H1 (cell line): ENCODE data around the gene LIG1. TPM values are rescaled to one million over a fixed set of nuclear protein-coding genes. Genes with fewer than 3 reads are reported as not detected.

Experiments
- CTCF ChIA-PET: fragments of 300-600 bp; sonication (Branson Sonifier 250); formaldehyde crosslinking; loops from one replicate; lab custom pipeline; 2021; ENCODE audit not compliant: partially characterized antibody; lab: Charles Lee
- POLR2A ChIA-PET: fragments of 300-600 bp; sonication (Branson Sonifier 250); formaldehyde crosslinking; loops from one replicate; lab custom pipeline; 2021; ENCODE audit warnings: inconsistent platforms; ENCODE audit not compliant: partially characterized antibody; lab: Charles Lee
- DNase-seq, 2 experiments: peaks; one replicate each; pipeline versions ENCODE4 v3.0.0 to v3.0.0-alpha.2; 2010 to 2022; ENCODE audit warnings: low spot score in 2 of 2, low read depth in 1 of 2, mixed read lengths in 1 of 2
- FAIRE-seq: peaks from 2 replicates; lab custom pipeline; 2011; peaks lifted over from hg19 to GRCh38; lab: Jason Lieb, UNC
- H2AFZ ChIP-seq: 2 replicates; pipeline ENCODE4 v1.8.1; 2012; ENCODE audit warnings: low read length, inconsistent platforms
- H2AK5ac ChIP-seq: 2 replicates; pipeline ENCODE4 v1.6.1; 2013; ENCODE audit warnings: low read depth, low read length
- H2BK120ac ChIP-seq: replicated peaks from 2 replicates; pipeline ENCODE3; 2013; ENCODE audit warnings: low read depth, low read length, inconsistent platforms
- H2BK12ac ChIP-seq: 2 replicates; pipeline ENCODE4 v1.6.1; 2013; ENCODE audit warnings: low read depth, low read length
- H2BK15ac ChIP-seq: 2 replicates; pipeline ENCODE4 v1.6.1; 2013; ENCODE audit warnings: low read length
- H2BK20ac ChIP-seq: 2 replicates; pipeline ENCODE4 v1.6.1; 2013; ENCODE audit warnings: low read length
- H2BK5ac ChIP-seq: 2 replicates; pipeline ENCODE4 v1.6.1; 2013; ENCODE audit warnings: low read depth, low read length
- H3K14ac ChIP-seq: 2 replicates; pipeline ENCODE4 v1.6.1; 2013; ENCODE audit warnings: inconsistent platforms; ENCODE audit not compliant: insufficient read length
- H3K18ac ChIP-seq: 2 replicates; pipeline ENCODE4 v1.6.1; 2013; ENCODE audit warnings: low read length; ENCODE audit errors: extremely low read depth
- H3K23ac ChIP-seq: 2 replicates; pipeline ENCODE4 v1.6.1; 2013; ENCODE audit warnings: inconsistent platforms; ENCODE audit not compliant: insufficient read length
- H3K23me2 ChIP-seq: 2 replicates; pipeline ENCODE4 v1.6.1; 2013; ENCODE audit warnings: low read depth, low read length
- H3K27ac ChIP-seq: 2 replicates; pipeline ENCODE4 v1.6.1; 2011; ENCODE audit warnings: low read depth, low read length, inconsistent platforms
- H3K27me3 ChIP-seq, 4 experiments: replicated peaks in 1 of 4; 1 replicate in 1 of 4; 2 replicates in 3 of 4; pipeline versions ENCODE4 v1.6.1 to v1.8.1; 2011 to 2013; ENCODE audit warnings: low read length in 3 of 4, mild to moderate bottlenecking in 3 of 4, inconsistent platforms in 2 of 4, mixed read lengths in 2 of 4, moderate library complexity in 1 of 4; ENCODE audit not compliant: control insufficient read depth in 3 of 4, insufficient read depth in 3 of 4; ENCODE audit errors: extremely low read depth in 1 of 4
- H3K36me3 ChIP-seq, 4 experiments: 2 replicates each; pipeline versions ENCODE4 v1.6.1 to v1.8.1; 2011 to 2013; ENCODE audit warnings: mild to moderate bottlenecking in 4 of 4, low read length in 3 of 4, moderate library complexity in 2 of 4, control low read depth in 1 of 4, inconsistent platforms in 1 of 4; ENCODE audit not compliant: insufficient read depth in 4 of 4, control insufficient read depth in 2 of 4
- H3K4ac ChIP-seq: replicated peaks from 2 replicates; pipeline ENCODE3; 2013; ENCODE audit warnings: low read length, low read depth, mixed read lengths, inconsistent platforms; ENCODE audit not compliant: insufficient read length
- H3K4me1 ChIP-seq, 4 experiments: replicated peaks in 1 of 4; 1 replicate in 1 of 4; 2 replicates in 3 of 4; pipeline versions ENCODE4 v1.6.1 to v1.8.1; 2011 to 2013; ENCODE audit warnings: low read length in 3 of 4, inconsistent platforms in 2 of 4, mixed read lengths in 1 of 4; ENCODE audit not compliant: insufficient read depth in 4 of 4, control insufficient read depth in 3 of 4
- H3K4me2 ChIP-seq, 2 experiments: 2 replicates each; pipeline versions ENCODE4 v1.6.1 to v1.8.1; 2011 to 2013; ENCODE audit warnings: low read depth in 2 of 2, low read length in 2 of 2, control low read depth in 1 of 2, inconsistent platforms in 1 of 2, mild to moderate bottlenecking in 1 of 2; ENCODE audit not compliant: insufficient read depth in 1 of 2
- H3K4me3 ChIP-seq, 4 experiments: fragments of 200-600, 300-600 bp in 1 of 4; sonication (generic), shearing (Covaris generic), sonication (Bioruptor Twin) in 1 of 4; 2 replicates each; pipeline versions ENCODE4 v1.5.1 to v1.8.1; 2011 to 2016; ENCODE audit warnings: low read length in 4 of 4, low read depth in 3 of 4, control low read depth in 2 of 4, inconsistent platforms in 2 of 4, mild to moderate bottlenecking in 2 of 4, mixed read lengths in 1 of 4, moderate library complexity in 1 of 4; ENCODE audit not compliant: insufficient read depth in 2 of 4; ENCODE audit errors: extremely low read depth in 1 of 4
- H3K56ac ChIP-seq: replicated peaks from 2 replicates; pipeline ENCODE3; 2013; ENCODE audit warnings: low read depth, mild to moderate bottlenecking, mixed read lengths, low read length, inconsistent platforms; ENCODE audit not compliant: insufficient read length
- H3K79me1 ChIP-seq: 2 replicates; pipeline ENCODE4 v1.6.1; 2013; ENCODE audit warnings: low read depth, low read length, control low read depth
- H3K79me2 ChIP-seq, 2 experiments: 2 replicates each; pipeline versions ENCODE4 v1.6.1 to v1.8.1; 2012 to 2013; ENCODE audit warnings: low read length in 2 of 2, mild to moderate bottlenecking in 2 of 2, inconsistent platforms in 1 of 2; ENCODE audit not compliant: insufficient read depth in 2 of 2, control insufficient read depth in 1 of 2
- H3K9ac ChIP-seq, 4 experiments: replicated peaks in 1 of 4; 1 replicate in 1 of 4; 2 replicates in 3 of 4; pipeline versions ENCODE4 v1.6.1 to v1.8.1; 2011 to 2013; ENCODE audit warnings: low read depth in 3 of 4, low read length in 3 of 4, control low read depth in 2 of 4, mild to moderate bottlenecking in 2 of 4, moderate library complexity in 2 of 4, inconsistent platforms in 1 of 4; ENCODE audit errors: extremely low read depth in 1 of 4
- H3K9me3 ChIP-seq, 2 experiments: 2 replicates each; pipeline versions ENCODE4 v1.6.1 to v1.8.1; 2012 to 2013; ENCODE audit warnings: mild to moderate bottlenecking in 2 of 2, moderate library complexity in 2 of 2, control low read depth in 1 of 2, inconsistent platforms in 1 of 2, low read depth in 1 of 2, low read length in 1 of 2, mixed read lengths in 1 of 2; ENCODE audit not compliant: insufficient read depth in 2 of 2
- H4K20me1 ChIP-seq, 2 experiments: replicated peaks in 1 of 2; 2 replicates each; pipeline versions ENCODE3 to v1.8.1; 2011 to 2013; ENCODE audit warnings: inconsistent platforms in 2 of 2, low read length in 2 of 2, mild to moderate bottlenecking in 1 of 2; ENCODE audit not compliant: insufficient read depth in 2 of 2, control insufficient read depth in 1 of 2
- H4K5ac ChIP-seq: 2 replicates; pipeline ENCODE4 v1.6.1; 2013; ENCODE audit warnings: low read length, low read depth, mixed read lengths, inconsistent platforms; ENCODE audit not compliant: insufficient read length
- H4K8ac ChIP-seq: 2 replicates; pipeline ENCODE4 v1.8.0; 2013; ENCODE audit warnings: mild to moderate bottlenecking, moderate library complexity, low read length, inconsistent platforms; ENCODE audit not compliant: insufficient read depth; ENCODE audit errors: extremely low read depth
- H4K91ac ChIP-seq: replicated peaks from 2 replicates; pipeline ENCODE3; 2013; ENCODE audit warnings: low read length, mixed read lengths, inconsistent platforms; ENCODE audit not compliant: insufficient read length
- CHD1 ChIP-seq: IDR thresholded peaks from 2 replicates; pipeline ENCODE4 v1.6.1; 2012; ENCODE audit warnings: low read depth, low read length, improper control_type of control experiment
- CHD2 ChIP-seq: IDR thresholded peaks from 2 replicates; pipeline ENCODE4 v1.6.1; 2012; ENCODE audit warnings: low read length, improper control_type of control experiment
- CREB1 ChIP-seq: IDR thresholded peaks from 2 replicates; pipeline ENCODE4 v1.6.1; 2012; ENCODE audit warnings: inconsistent platforms
- EP300 ChIP-seq, 2 experiments: IDR thresholded peaks; 1 replicate in 1 of 2; 2 replicates in 1 of 2; pipeline ENCODE4 v1.6.1; 2011 to 2012; ENCODE audit warnings: low read depth in 2 of 2, low read length in 2 of 2, mild to moderate bottlenecking in 2 of 2, borderline replicate concordance in 1 of 2, inconsistent platforms in 1 of 2, moderate library complexity in 1 of 2
- KDM4A ChIP-seq: IDR thresholded peaks from one replicate; pipeline ENCODE4 v1.7.1; 2012; ENCODE audit warnings: low read depth, mild to moderate bottlenecking, moderate library complexity, low read length, inconsistent platforms; ENCODE audit not compliant: severe bottlenecking
- PHF8 ChIP-seq: fragments of 200-600 bp; sonication (generic); conservative IDR thresholded peaks from 2 replicates; pipeline ENCODE4 v1.7.1; 2012; ENCODE audit warnings: low read depth, mild to moderate bottlenecking, inconsistent platforms, low read length, moderate library complexity
- RBBP5 ChIP-seq: IDR thresholded peaks from 2 replicates; pipeline ENCODE4 v1.7.1; 2012; ENCODE audit warnings: low read depth, mild to moderate bottlenecking, inconsistent platforms, low read length, moderate library complexity, borderline replicate concordance
- RNF2 ChIP-seq: fragments of 200-900, 300-1000 bp; sonication (generic); IDR thresholded peaks from 2 replicates; pipeline ENCODE4 v1.7.1; 2016; ENCODE audit warnings: borderline replicate concordance, low read depth, mild to moderate bottlenecking, antibody characterized with exemption, low read length; ENCODE audit not compliant: poor library complexity, severe bottlenecking; ENCODE audit errors: missing control alignments
- SIRT6 ChIP-seq: IDR thresholded peaks from one replicate; pipeline ENCODE4 v1.7.1; 2012; ENCODE audit warnings: low read length, inconsistent platforms
- SIX5 ChIP-seq: IDR thresholded peaks from 2 replicates; pipeline ENCODE4 v1.6.1; 2011; ENCODE audit warnings: mild to moderate bottlenecking, low read depth, low read length
- SRF ChIP-seq: IDR thresholded peaks from 2 replicates; pipeline ENCODE4 v1.6.1; 2011; ENCODE audit warnings: mild to moderate bottlenecking, low read depth, low read length, moderate library complexity
- ZNF274 ChIP-seq: IDR thresholded peaks from 2 replicates; pipeline ENCODE4 v1.7.0; 2012; ENCODE audit warnings: low read length, borderline replicate concordance; ENCODE audit errors: extremely low read depth
- WGBS, 2 experiments: shearing (Covaris generic) in 1 of 2; methylation state at CpG; one replicate each; pipeline versions ENCODE4 v1.1.6 to v1.1.7; 2013 to 2015; ENCODE audit warnings: low lambda C conversion rate in 2 of 2, mixed read lengths in 2 of 2, inconsistent platforms in 1 of 2, low coverage in 1 of 2, missing lambda C conversion rate in 1 of 2; ENCODE audit not compliant: insufficient replicate concordance in 2 of 2, insufficient coverage in 1 of 2, insufficient read length in 1 of 2; ENCODE audit errors: extremely low coverage in 1 of 2, missing lambda C conversion rate in 1 of 2; 5-methylcytosine and 5-hydroxymethylcytosine counted together
- polyA plus RNA-seq, 7 experiments: library from polyadenylated mRNA; depleted of rRNA in 3 of 7; stranded (reverse) in 5 of 7; unstranded in 2 of 7; fragments of >200 nt in 5 of 7; fragments of 200-250 nt in 2 of 7; gene quantifications; 1 replicate in 5 of 7; 2 replicates in 1 of 7; 4 replicates in 1 of 7; pipeline versions ENCODE4 v1.2.1 to v1.2.3, GENCODE V29; 2011 to 2013; ENCODE audit warnings: missing spikeins in 2 of 7, mixed read lengths in 2 of 7
- total RNA-seq: library from RNA; stranded (reverse); fragmentation: NEBNext Ultra II Directional; extraction: Animal tissue kit (Norgen Biotek cat#: 25700); gene quantifications from 2 replicates; pipeline ENCODE4 v1.2.1, GENCODE V29; 2021

LIG1 gene
- total and polyA plus RNA-seq, 2 of the 8 experiments (the other 6 are each of a cell fraction or from before 2014, with no cell fraction given): 67.6 to 113 TPM

DNA sequence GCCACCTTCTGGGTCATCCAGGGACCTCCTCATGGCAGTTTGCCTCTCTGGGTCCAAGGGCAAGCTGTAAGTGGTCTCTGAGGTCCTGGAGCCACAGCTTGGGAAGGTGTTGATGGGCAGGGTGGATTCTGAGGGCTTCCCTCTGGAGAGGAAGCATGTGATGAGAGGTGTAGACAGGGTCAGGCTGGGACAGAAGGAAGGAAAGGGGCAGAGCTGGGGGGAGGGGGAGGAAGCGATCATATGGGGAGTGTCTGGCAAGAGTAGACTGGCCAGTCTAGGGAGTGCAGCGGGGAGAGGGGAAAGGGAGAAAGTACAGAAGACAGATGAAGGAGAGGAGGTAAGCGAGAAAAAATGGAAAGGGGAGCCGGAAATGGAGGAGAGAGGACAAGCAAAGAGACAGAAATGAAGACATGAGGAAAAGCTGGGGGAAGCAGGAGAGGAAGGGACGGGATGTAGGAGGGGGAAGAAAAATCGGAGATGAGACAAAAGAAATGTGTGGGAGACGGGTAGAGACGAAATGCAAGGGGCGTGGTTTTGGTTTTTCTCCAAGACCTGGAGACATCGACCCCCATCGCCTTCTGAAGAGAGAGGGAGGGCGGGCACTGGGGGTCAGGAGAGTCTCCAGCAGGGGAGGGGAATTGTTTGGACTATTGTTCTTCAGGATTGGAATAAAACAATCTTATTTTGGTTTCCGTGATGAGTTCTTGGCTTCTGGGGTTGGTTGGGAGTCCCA is 27.0 kb upstream of the LIG1 start:
- no peak overlapping the region for H3K56ac ChIP-seq
- H3K18ac ChIP-seq: no peak overlapping the region; the same call in 1 of the 2 replicates
- no peak overlapping the region for H2BK15ac ChIP-seq
- 87 to 100% methylated on average over 4 to 10 of the region's 13 CpGs for WGBS, 2 experiments
- no peaks in the 10 kb centered on the region for H3K79me2 ChIP-seq
- H3K23ac ChIP-seq: no peak overlapping the region
- H3K36me3 ChIP-seq: peaks cover 0 to 9% (median 0%) of the 10 kb centered on the region in 4 experiments; a peak in 1 of 8 replicates
- H3K27ac ChIP-seq: no peak overlapping the region
- no peak for FAIRE-seq
- H3K14ac ChIP-seq: no peak overlapping the region
- H2AK5ac ChIP-seq: no peak overlapping the region
- H2AFZ ChIP-seq: no peak overlapping the region
- peaks cover 0 to 2% of the 10 kb centered on the region in 2 experiments for H4K20me1 ChIP-seq
- no peak overlapping the region for H3K4me2 ChIP-seq
- no peak overlapping the region for H2BK5ac ChIP-seq
- H2BK120ac ChIP-seq: no peak overlapping the region
- H3K4me1 ChIP-seq: peaks cover 0 to 4% (median 0%) of the 10 kb centered on the region in 4 experiments; a peak in 1 of 7 replicates
- H2BK12ac ChIP-seq: 0 out of 2 replicates have a peak overlapping the region, but pooled peaks have one; percentile 9
- H3K4ac ChIP-seq: no peak overlapping the region
- no peak overlapping the region for H3K9ac ChIP-seq
- H4K5ac ChIP-seq: no peak overlapping the region
- no peaks in the 10 kb centered on the region for H3K9me3 ChIP-seq
- no peak overlapping the region for H4K91ac ChIP-seq
- H4K8ac ChIP-seq: no peak overlapping the region; the same call in 1 of the 2 replicates
- DNase-seq: no peak
- CTCF ChIA-PET: interaction anchor here (0.6 to 1.2 kb wide), 6 partner anchors 22 to 76 kb away, joined by 3 read pairs; no protein-coding TSS in a partner anchor
- POLR2A ChIA-PET: interaction anchor here (0.6 to 1.9 kb wide), 6 partner anchors 8 to 659 kb away, joined by 3 to 7 read pairs (median 4); no protein-coding TSS in a partner anchor
- H3K23me2 ChIP-seq: no peaks in the 10 kb centered on the region; the same call in 1 of the 2 replicates
- H3K27me3 ChIP-seq: no peaks in the 10 kb centered on the region; a peak in 1 of 7 replicates
- H3K79me1 ChIP-seq: no peaks in the 10 kb centered on the region; the same call in none of the 2 replicates
- H3K4me3 ChIP-seq: no peak overlapping the region
- H2BK20ac ChIP-seq: no peak overlapping the region
- TF ChIP-seq EP300 (IDR thresholded peaks at IDR 0.05; ENCODE audit: borderline replicate concordance in 1 of 2, low read depth in 2 of 2, low read length in 2 of 2) (no peak), SIX5 (no peak), KDM4A (no peak), RBBP5 (no peak), PHF8 (no peak), SIRT6 (no peak), CHD2 (no peak), CREB1 (no peak), ZNF274 (no peak), CHD1 (no peak), SRF (no peak), RNF2 (no peak)
